IPS DF 6.9 (cell line): ENCODE results near the gene ERAP2.

Experiments
- DNase-seq: peaks from one replicate; pipeline ENCODE4 v3.0.0-alpha.2; 2013; ENCODE audit warnings: low read depth, low spot score
- H3K27ac ChIP-seq: one replicate; pipeline ENCODE4 v1.5.1; 2013; ENCODE audit warnings: low read length, control low read depth
- H3K27me3 ChIP-seq: 2 replicates; pipeline ENCODE4 v1.6.1; 2013; ENCODE audit warnings: mild to moderate bottlenecking, low read length; ENCODE audit not compliant: control insufficient read depth, insufficient read depth
- H3K36me3 ChIP-seq: 2 replicates; pipeline ENCODE4 v1.6.1; 2013; ENCODE audit warnings: low read length; ENCODE audit not compliant: control insufficient read depth, insufficient read depth
- H3K4me1 ChIP-seq: 2 replicates; pipeline ENCODE4 v1.6.1; 2013; ENCODE audit warnings: low read length; ENCODE audit not compliant: control insufficient read depth, insufficient read depth
- H3K4me3 ChIP-seq: 2 replicates; pipeline ENCODE4 v1.5.1; 2013; ENCODE audit warnings: mild to moderate bottlenecking, low read length
- H3K9me3 ChIP-seq: 2 replicates; pipeline ENCODE4 v1.6.1; 2013; ENCODE audit warnings: low read length, inconsistent platforms; ENCODE audit not compliant: control insufficient read depth, insufficient read depth
- WGBS: extraction: QIAGEN DNeasy Blood & Tissue Kit; methylation state at CpG from one replicate; pipeline ENCODE4 v1.1.7; 2013; ENCODE audit warnings: mixed read lengths, missing lambda C conversion rate; ENCODE audit not compliant: insufficient read length, insufficient coverage; 5-methylcytosine and 5-hydroxymethylcytosine counted together

Gene ERAP2

GRCh38 chr5:96844481-96844990, 31.8 kb upstream of the ERAP2 start:
- Histone ChIP-seq H3K4me1 (no peaks in the 10 kb centered on the region), H3K27me3 (no peaks in the 10 kb centered on the region), H3K9me3 (no peaks in the 10 kb centered on the region), H3K36me3 (no peaks in the 10 kb centered on the region), H3K4me3 (no peak overlapping the region), H3K27ac (no peak overlapping the region)
- DNase-seq, result no peak
- no CpG with 5 or more reads among the region's 4 CpGs for WGBS

GRCh38 chr5:96851312-96852062, 24.8 kb upstream of the ERAP2 start:
- Histone ChIP-seq H3K36me3 (no peaks in the 10 kb centered on the region), H3K9me3 (no peaks in the 10 kb centered on the region), H3K27ac (no peak overlapping the region), H3K27me3 (no peaks in the 10 kb centered on the region), H3K4me3 (no peak overlapping the region), H3K4me1 (no peaks in the 10 kb centered on the region)
- WGBS, result no CpG with 5 or more reads among the region's 7 CpGs
- DNase-seq, result no peak

GRCh38 chr5:96852759-96853158, 23.5 kb upstream of the ERAP2 start:
- no peaks in the 10 kb centered on the region for H3K4me1 ChIP-seq

GRCh38 chr5:96854067-96854466, 22.2 kb upstream of the ERAP2 start:
- no CpG with 5 or more reads among the region's 1 CpG for WGBS
- no peaks in the 10 kb centered on the region for H3K27me3 ChIP-seq

More at GRCh38 chr5:96852759-96853158, 23.5 kb upstream of the ERAP2 start:
- no peaks in the 10 kb centered on the region for H3K9me3 ChIP-seq
- H3K4me3 ChIP-seq, result no peak overlapping the region
- no peak for DNase-seq
- H3K27me3 ChIP-seq, result no peaks in the 10 kb centered on the region
- H3K27ac ChIP-seq, result no peak overlapping the region
- WGBS, result no CpG with 5 or more reads among the region's 2 CpGs
- H3K36me3 ChIP-seq, result no peaks in the 10 kb centered on the region

GRCh38 chr5:96855031-96855872, 21.0 kb upstream of the ERAP2 start:
- no peak for DNase-seq
- no peaks in the 10 kb centered on the region for H3K4me1 ChIP-seq
- no peak overlapping the region for H3K4me3 ChIP-seq
- no peaks in the 10 kb centered on the region for H3K36me3 ChIP-seq
- H3K27me3 ChIP-seq, result no peaks in the 10 kb centered on the region
- H3K27ac ChIP-seq, result no peak overlapping the region
- H3K9me3 ChIP-seq, result no peaks in the 10 kb centered on the region
- no CpG with 5 or more reads among the region's 6 CpGs for WGBS

More at GRCh38 chr5:96854067-96854466, 22.2 kb upstream of the ERAP2 start:
- Histone ChIP-seq H3K9me3 (no peaks in the 10 kb centered on the region), H3K4me1 (no peaks in the 10 kb centered on the region), H3K4me3 (no peak overlapping the region), H3K36me3 (no peaks in the 10 kb centered on the region), H3K27ac (no peak overlapping the region)
- DNase-seq, result no peak

GRCh38 chr5:96856371-96856770, 19.9 kb upstream of the ERAP2 start:
- H3K36me3 ChIP-seq, result no peaks in the 10 kb centered on the region
- no peaks in the 10 kb centered on the region for H3K27me3 ChIP-seq
- H3K4me3 ChIP-seq, result no peak overlapping the region
- H3K4me1 ChIP-seq, result no peaks in the 10 kb centered on the region
- WGBS, result no CpG with 5 or more reads among the region's 3 CpGs
- no peaks in the 10 kb centered on the region for H3K9me3 ChIP-seq
- no peak overlapping the region for H3K27ac ChIP-seq
- no peak for DNase-seq

- Histone ChIP-seq H3K27ac (no peak overlapping the region), H3K4me1 (no peaks in the 10 kb centered on the region), H3K27me3 (no peaks in the 10 kb centered on the region), H3K4me3 (no peak overlapping the region), H3K9me3 (no peaks in the 10 kb centered on the region), H3K36me3 (no peaks in the 10 kb centered on the region)
- DNase-seq, result no peak
- WGBS, result no CpG with 5 or more reads among the region's 1 CpG
These were observed 18.8 kb upstream of the ERAP2 start for GRCh38 chr5:96857454-96857853.

- Histone ChIP-seq H3K4me1 (no peaks in the 10 kb centered on the region), H3K27ac (no peak overlapping the region), H3K27me3 (no peaks in the 10 kb centered on the region), H3K4me3 (no peak overlapping the region), H3K9me3 (no peaks in the 10 kb centered on the region), H3K36me3 (no peaks in the 10 kb centered on the region)
- no peak for DNase-seq
- WGBS, result no CpG with 5 or more reads among the region's 4 CpGs
These were observed 18.4 kb upstream of the ERAP2 start for GRCh38 chr5:96857924-96858323.

GRCh38 chr5:96859375-96859774, 16.9 kb upstream of the ERAP2 start:
- no peaks in the 10 kb centered on the region for H3K9me3 ChIP-seq
- no peaks in the 10 kb centered on the region for H3K4me1 ChIP-seq
- no peaks in the 10 kb centered on the region for H3K36me3 ChIP-seq
- no peak overlapping the region for H3K27ac ChIP-seq
- WGBS, result no CpG with 5 or more reads among the region's 2 CpGs
- H3K27me3 ChIP-seq, result no peaks in the 10 kb centered on the region
- H3K4me3 ChIP-seq, result no peak overlapping the region
- DNase-seq, result no peak

GRCh38 chr5:96861076-96861475, 15.2 kb upstream of the ERAP2 start:
- no peaks in the 10 kb centered on the region for H3K27me3 ChIP-seq
- no peaks in the 10 kb centered on the region for H3K9me3 ChIP-seq
- H3K36me3 ChIP-seq, result no peaks in the 10 kb centered on the region
- no peaks in the 10 kb centered on the region for H3K4me1 ChIP-seq
- H3K4me3 ChIP-seq, result no peak overlapping the region
- H3K27ac ChIP-seq, result no peak overlapping the region
- no peak for DNase-seq
- WGBS, result no CpG with 5 or more reads among the region's 2 CpGs
